HG03108 (cell line): ENCODE measurements around the gene DNAJB14.

Experiments used
- ATAC-seq: cut with Tn5 transposase; IDR thresholded peaks from one replicate; pipeline ENCODE4 v1.9.1; 2021; ENCODE audit warnings: moderate library complexity; ENCODE audit not compliant: unreplicated experiment

The DNAJB14 gene

GRCh38 chr4:99872570-99872969, 73.8 kb downstream of the DNAJB14 start:
- ATAC-seq = no peak

DNA sequence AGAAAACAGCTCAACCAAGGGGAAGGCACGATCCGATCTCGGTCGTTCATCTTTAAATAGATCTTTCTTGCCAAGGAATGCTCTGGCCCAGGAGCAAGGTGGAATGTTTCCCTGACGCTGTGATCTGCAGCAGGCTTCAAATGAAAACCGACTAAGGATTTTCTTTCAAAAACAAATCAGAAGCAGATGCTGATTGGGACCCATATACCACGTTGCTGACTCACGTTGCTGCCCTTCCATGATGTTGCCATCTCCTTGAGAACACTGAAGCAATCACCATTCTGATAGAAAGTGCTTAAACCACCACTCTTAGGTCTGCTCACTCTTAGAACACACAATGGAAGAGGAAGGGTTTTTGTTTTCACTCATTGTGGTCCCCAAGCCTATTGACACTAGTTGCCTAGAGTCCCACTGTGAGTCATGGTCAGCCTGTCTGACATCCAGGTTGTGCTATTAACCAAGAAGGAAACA, 78.3 kb downstream of the DNAJB14 start:
- ATAC-seq = no peak

DNA sequence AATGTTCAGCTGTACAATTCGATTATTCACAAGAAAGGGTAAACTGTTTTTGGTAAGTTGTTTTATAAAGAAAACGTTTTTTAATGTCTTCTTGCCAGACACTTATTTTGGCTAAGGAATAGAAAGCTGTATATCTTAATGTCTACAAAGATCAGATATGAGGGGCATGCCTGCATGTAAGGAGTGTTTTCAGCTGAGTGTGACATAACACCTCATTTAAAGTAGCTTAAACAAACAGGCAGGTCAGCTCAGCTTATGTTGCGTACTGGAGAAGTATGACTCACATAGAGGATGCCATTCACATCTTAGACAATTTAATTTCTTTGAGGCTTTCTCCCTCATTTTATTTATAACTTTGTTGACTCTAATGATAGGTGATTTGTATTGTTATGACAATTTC, 82.6 kb downstream of the DNAJB14 start:
- ATAC-seq = no peak

DNA sequence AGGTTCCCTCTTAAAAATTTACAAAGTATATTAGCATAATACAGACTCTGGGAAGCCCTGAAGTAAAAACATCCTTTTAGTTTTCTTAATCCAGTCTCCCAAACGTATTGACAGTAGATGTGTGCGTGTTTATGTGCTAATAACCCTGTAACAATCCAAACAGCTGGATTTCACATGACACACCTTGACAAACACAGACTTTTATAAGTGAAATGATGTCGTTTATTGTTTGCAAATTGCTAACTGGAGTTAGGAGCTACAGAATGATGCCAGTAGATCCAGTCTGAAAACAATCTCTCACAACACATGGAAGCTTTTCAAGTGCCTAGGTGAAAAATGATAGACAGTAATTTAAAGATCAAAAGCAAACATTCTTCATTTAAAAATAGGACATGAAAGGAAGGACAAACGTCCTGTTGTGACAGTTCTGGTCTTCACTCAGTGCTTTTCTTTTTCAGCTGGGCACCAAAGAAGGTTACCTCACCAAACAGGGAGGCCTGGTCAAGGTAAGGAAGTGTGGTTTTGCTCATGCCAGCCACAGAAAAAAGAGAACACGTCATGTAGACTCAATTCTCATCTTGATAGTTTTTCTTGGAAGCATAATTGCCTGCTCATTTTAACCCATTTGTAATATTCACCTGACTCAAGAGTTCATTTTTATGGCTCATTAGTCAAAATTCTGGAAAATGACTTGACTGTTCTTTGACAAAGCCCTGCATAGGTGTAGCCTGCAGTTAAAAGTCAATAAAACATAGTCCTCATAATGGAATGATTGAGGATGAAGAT, 85.1 kb downstream of the DNAJB14 start:
- peak; percentile 55 for ATAC-seq

GRCh38 chr4:99860521-99860920, 85.9 kb downstream of the DNAJB14 start:
- ATAC-seq = no peak

DNA sequence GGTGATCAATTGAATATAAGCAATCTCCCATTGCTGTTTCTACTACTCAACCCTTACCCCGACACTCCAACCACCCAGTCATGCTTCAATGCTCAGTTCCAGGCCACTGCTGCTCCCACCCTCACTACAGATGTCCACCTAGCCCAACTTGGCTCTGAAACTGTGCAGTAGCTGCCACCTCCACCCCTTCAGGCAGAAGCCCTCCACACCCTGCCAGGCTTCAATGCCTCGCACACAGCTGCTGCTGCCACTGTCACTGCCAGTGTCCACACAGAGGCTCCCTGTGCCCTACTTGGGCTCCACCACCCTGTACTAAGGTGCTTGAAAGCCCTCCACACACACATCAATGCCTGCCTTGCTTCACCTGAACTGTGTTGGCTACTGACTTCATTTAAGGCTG, 86.8 kb downstream of the DNAJB14 start:
- ATAC-seq = peak; percentile 55

GRCh38 chr4:99857307-99857706, 89.1 kb downstream of the DNAJB14 start:
- ATAC-seq = no peak

- no peak for ATAC-seq
These were observed 90.3 kb downstream of the DNAJB14 start for GRCh38 chr4:99856166-99856565.

DNA sequence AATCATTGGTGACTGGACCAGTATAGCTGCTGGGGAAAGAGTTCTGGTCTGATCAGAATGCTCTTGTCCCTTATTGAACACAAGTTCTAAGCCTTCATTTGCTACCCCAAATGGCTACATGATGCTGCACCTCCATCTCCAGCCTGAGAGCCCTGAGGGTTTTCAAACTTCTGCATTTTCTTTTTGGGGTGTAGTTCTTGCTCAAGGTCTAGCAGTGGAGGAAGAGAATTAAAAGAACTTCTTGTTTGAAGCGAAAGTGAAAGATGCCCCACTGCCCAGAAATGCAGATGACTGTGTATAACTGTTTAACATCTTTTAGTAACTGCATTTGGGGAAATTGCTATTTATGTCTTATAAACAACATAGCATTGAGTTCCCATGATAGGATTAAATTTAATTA, 90.7 kb downstream of the DNAJB14 start:
- peak; percentile 30 for ATAC-seq

DNA sequence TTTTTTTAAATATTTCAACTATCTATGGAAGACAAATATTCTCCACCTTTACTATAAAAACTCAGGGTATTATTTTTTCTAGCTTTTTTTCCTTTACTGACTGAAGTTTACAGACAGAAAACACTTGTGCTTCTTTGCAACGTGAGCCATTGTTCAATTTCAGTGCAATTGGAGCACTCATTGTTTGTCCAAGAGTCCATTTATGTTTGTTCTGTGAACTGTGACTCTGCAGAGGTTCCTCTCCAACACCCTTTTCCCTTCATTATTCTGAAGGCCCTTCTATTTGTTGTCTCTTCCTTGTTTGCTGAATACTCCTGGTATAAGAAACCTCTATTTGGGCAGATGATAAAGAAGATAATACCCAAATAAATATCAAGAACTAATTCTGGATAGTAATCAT, 92.4 kb downstream of the DNAJB14 start:
- ATAC-seq = no peak

DNA sequence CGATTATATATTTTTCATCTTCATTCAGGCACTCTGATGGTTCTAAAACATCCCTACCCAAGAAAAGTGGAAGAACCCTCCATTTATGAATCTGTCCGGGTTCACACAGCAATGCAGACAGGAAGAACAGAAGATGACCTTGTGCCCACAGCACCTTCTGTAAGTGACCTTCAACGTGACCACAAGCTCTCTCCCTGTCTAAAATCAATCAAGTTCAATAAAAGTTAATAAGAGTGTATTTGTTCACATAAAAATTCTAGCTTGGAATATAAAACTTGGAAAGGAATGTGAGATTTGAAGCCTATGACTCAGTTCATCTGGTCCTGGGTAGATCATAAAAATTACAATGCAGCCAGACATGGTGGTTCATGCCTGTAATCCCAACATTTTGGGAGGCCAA, 93.2 kb downstream of the DNAJB14 start:
- ATAC-seq = no peak

- no peak for ATAC-seq
These were observed 94.1 kb downstream of the DNAJB14 start for GRCh38 chr4:99852199-99852749.

DNA sequence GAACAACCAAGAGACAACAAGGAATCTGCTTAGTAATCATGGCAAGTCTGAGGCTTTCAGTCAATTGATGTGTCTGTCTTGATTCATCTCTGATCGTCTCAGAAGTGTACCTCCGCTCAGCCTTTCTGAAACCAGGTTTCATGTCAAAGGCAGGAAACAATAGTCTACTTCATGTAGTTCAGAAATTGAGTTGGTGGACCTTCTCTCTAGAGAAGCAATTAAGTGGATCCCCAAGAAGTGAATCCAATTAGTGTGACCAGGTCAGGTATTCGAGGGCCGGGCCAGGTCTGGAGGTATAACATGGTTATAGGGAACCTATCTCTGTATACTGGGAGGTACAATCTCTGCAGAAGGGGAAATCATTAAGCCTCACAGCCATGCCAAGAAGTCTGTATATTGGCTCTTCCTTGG, 97.8 kb downstream of the DNAJB14 start:
- peak; percentile 34 for ATAC-seq

GRCh38 chr4:99847362-99847976, 98.9 kb downstream of the DNAJB14 start:
- peak; percentile 66 for ATAC-seq

DNA sequence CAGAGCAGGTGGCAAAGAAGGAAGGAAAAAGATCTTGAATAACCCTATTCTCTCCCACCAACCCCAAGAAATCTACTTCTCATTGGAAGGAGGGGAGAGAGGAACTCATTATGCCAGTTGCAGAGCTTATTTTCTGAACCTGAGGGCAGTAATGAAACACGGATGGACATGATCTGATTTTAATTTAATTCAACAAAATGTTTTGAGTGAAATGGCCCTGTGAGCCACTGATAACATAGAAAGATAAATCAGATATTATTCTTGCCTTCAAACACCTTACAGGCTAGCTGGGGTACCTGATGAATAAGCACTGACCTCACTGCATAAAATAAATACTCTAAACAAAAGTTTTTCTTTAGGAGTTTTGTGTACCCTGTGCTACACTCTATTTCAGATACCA, 99.5 kb downstream of the DNAJB14 start:
- no peak for ATAC-seq
